Keratinocyte (primary cell): Measurements from ENCODE around the gene GAGE2A. TPM values are rescaled to one million over a fixed set of nuclear protein-coding genes. Genes with fewer than 3 reads are reported as not detected.
A peak's percentile ranks its signal among the peaks of the same experiment; 100 is the strongest.

Experiments used
- DNase-seq: peaks from one replicate; pipeline ENCODE4 v3.0.0-alpha.2; 2011; ENCODE audit warnings: low read depth, missing footprints, low spot score
- FAIRE-seq: peaks from 2 replicates; lab custom pipeline; 2011; peaks lifted over from hg19 to GRCh38; lab: Jason Lieb, UNC
- H2AFZ ChIP-seq: 2 replicates; pipeline ENCODE4 v1.6.0; 2012; ENCODE audit warnings: low read length, control low read depth, inconsistent platforms; ENCODE audit not compliant: control insufficient read depth
- H3K27ac ChIP-seq: 2 replicates; pipeline ENCODE4 v1.5.1; 2011; ENCODE audit warnings: low read length; ENCODE audit not compliant: control insufficient read depth, insufficient read depth
- H3K27me3 ChIP-seq: 3 replicates; pipeline ENCODE4 v1.6.0; 2011; ENCODE audit warnings: low read length; ENCODE audit not compliant: control insufficient read depth, insufficient read depth; ENCODE audit errors: extremely low read depth
- H3K36me3 ChIP-seq, 2 experiments: 2 replicates in 1 of 2; 3 replicates in 1 of 2; pipeline ENCODE4 v1.5.1; 2011; ENCODE audit warnings: low read length in 2 of 2, mild to moderate bottlenecking in 1 of 2; ENCODE audit not compliant: control insufficient read depth in 2 of 2, insufficient read depth in 2 of 2; ENCODE audit errors: extremely low read depth in 1 of 2
- H3K4me1 ChIP-seq: 3 replicates; pipeline ENCODE4 v1.5.1; 2011; ENCODE audit warnings: low read length; ENCODE audit not compliant: control insufficient read depth, insufficient read depth; ENCODE audit errors: extremely low read depth
- H3K4me2 ChIP-seq: 3 replicates; pipeline ENCODE4 v1.6.0; 2011; ENCODE audit warnings: low read depth, low read length; ENCODE audit not compliant: control insufficient read depth, insufficient read depth; ENCODE audit errors: extremely low read depth
- H3K4me3 ChIP-seq, 3 experiments: fragments of 200-600 bp in 1 of 3; sonication (generic) in 1 of 3; 2 replicates in 2 of 3; 3 replicates in 1 of 3; pipeline ENCODE4 v1.5.1; 2011 to 2016; ENCODE audit warnings: low read length in 3 of 3, mild to moderate bottlenecking in 3 of 3, control low read depth in 2 of 3, inconsistent platforms in 1 of 3, low read depth in 1 of 3, mixed read lengths in 1 of 3, mixed run types in 1 of 3, moderate library complexity in 1 of 3; ENCODE audit not compliant: control insufficient read depth in 2 of 3, insufficient read depth in 2 of 3; ENCODE audit errors: extremely low read depth in 1 of 3
- H3K79me2 ChIP-seq: 2 replicates; pipeline ENCODE4 v1.6.0; 2012; ENCODE audit warnings: low read length; ENCODE audit not compliant: control insufficient read depth, insufficient read depth
- H3K9ac ChIP-seq: 3 replicates; pipeline ENCODE4 v1.6.0; 2011; ENCODE audit warnings: low read length; ENCODE audit not compliant: control insufficient read depth, insufficient read depth; ENCODE audit errors: extremely low read depth
- H3K9me1 ChIP-seq: 3 replicates; pipeline ENCODE4 v1.6.0; 2011; ENCODE audit warnings: low read length; ENCODE audit not compliant: control insufficient read depth, insufficient read depth; ENCODE audit errors: extremely low read depth
- H3K9me3 ChIP-seq: 2 replicates; pipeline ENCODE4 v1.5.1; 2012; ENCODE audit warnings: low read depth, low read length; ENCODE audit not compliant: control insufficient read depth
- H4K20me1 ChIP-seq: 3 replicates; pipeline ENCODE4 v1.6.0; 2011; ENCODE audit warnings: low read length; ENCODE audit not compliant: control insufficient read depth, insufficient read depth; ENCODE audit errors: extremely low read depth
- EZH2 ChIP-seq: IDR thresholded peaks from one replicate; pipeline ENCODE4 v1.6.1; 2012; ENCODE audit warnings: inconsistent platforms, mild to moderate bottlenecking, low read length, moderate library complexity
- dilution Hi-C: fragments of 300-500 bp; cut with MboI; formaldehyde crosslinking; loops from one replicate; pipeline ENCODE4 v1.7.0; 2020; ENCODE audit warnings: low sequenced_read_pairs; ENCODE audit not compliant: extremely low pct_ligation_motif_present
- polyA plus RNA-seq, 5 experiments: library from polyadenylated mRNA; depleted of rRNA in 3 of 5; stranded (reverse) in 3 of 5; stranded (forward) in 1 of 5; unstranded in 1 of 5; fragments of >200 nt; gene quantifications; 1 replicate in 1 of 5; 2 replicates in 3 of 5; 3 replicates in 1 of 5; pipeline versions ENCODE4 v1.2.1 to v1.2.3, GENCODE V29; 2011 to 2012; ENCODE audit warnings: missing spikeins in 2 of 5, low read depth in 1 of 5, low replicate concordance in 1 of 5
- TF ChIP-seq, protein P1 (sequence below), 3 experiments: IDR thresholded peaks in 1 of 3; conservative IDR thresholded peaks in 1 of 3; optimal IDR thresholded peaks in 1 of 3; 2 replicates in 2 of 3; 3 replicates in 1 of 3; pipeline versions ENCODE3 to v1.5.1; 2011; ENCODE audit warnings: low read length in 3 of 3, mild to moderate bottlenecking in 3 of 3, moderate library complexity in 2 of 3, control low read depth in 1 of 3, inconsistent platforms in 1 of 3; ENCODE audit not compliant: insufficient read depth in 2 of 3; ENCODE audit errors: extremely low read depth in 1 of 3

Gene GAGE2A
- polyA plus RNA-seq, 1 donor (not counting 4 experiments of a cell fraction or from before 2014, with no cell fraction given) = not detected

DNA sequence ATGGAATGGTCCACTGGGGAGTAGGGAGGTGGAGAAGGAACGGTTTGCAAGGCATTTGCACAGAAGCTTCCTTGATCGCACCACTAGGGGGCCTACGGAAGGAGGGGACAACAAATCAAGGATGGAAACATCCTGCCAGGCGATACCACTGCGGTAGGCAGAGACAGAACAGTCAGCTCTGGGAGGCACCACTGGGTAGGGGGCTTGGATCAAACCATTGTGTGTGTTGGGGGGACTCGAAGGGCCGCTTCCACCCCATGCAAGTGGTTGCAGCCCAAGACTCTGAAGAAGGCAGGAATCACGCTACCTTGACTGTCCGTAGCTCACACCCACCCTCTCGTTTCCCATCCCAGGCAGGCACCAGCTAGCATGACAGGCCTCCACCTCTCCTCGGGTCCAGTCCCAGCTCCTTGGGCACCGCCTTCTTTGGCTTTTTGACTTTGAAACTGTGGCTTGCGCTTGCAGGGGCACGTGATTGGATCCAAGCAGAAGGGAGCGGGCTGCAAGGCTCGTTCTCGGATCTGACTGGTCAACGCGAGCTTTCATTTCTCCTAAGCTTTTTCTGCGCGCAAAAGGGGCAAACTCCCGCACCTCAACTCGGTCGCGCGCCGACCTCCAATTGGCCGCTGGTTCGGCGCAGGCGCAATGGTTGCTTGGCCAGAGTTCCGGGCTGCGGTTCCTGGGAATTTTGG is 37.9 kb downstream of the GAGE2A start:
- Histone ChIP-seq H3K36me3 (no peaks in the 10 kb centered on the region), H3K9me3 (peaks cover 2% of the 10 kb centered on the region), H3K4me2 (no peak overlapping the region), H3K79me2 (no peaks in the 10 kb centered on the region), H3K9me1 (no peaks in the 10 kb centered on the region), H2AFZ (no peak overlapping the region), H4K20me1 (no peaks in the 10 kb centered on the region), H3K4me3 (no peak overlapping the region), H3K9ac (no peak overlapping the region), H3K27ac (no peak overlapping the region), H3K27me3 (no peaks in the 10 kb centered on the region), H3K4me1 (no peaks in the 10 kb centered on the region)
- FAIRE-seq = no peak
- no peak for DNase-seq
- no peak for TF ChIP-seq EZH2
- TF ChIP-seq, protein P1, sequence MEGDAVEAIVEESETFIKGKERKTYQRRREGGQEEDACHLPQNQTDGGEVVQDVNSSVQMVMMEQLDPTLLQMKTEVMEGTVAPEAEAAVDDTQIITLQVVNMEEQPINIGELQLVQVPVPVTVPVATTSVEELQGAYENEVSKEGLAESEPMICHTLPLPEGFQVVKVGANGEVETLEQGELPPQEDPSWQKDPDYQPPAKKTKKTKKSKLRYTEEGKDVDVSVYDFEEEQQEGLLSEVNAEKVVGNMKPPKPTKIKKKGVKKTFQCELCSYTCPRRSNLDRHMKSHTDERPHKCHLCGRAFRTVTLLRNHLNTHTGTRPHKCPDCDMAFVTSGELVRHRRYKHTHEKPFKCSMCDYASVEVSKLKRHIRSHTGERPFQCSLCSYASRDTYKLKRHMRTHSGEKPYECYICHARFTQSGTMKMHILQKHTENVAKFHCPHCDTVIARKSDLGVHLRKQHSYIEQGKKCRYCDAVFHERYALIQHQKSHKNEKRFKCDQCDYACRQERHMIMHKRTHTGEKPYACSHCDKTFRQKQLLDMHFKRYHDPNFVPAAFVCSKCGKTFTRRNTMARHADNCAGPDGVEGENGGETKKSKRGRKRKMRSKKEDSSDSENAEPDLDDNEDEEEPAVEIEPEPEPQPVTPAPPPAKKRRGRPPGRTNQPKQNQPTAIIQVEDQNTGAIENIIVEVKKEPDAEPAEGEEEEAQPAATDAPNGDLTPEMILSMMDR (optimal IDR thresholded peaks at IDR 0.05 in 1 of 3, IDR thresholded peaks at IDR 0.05 in 1 of 3, conservative IDR thresholded peaks at IDR 0.05 in 1 of 3; ENCODE audit: extremely low read depth in 1 of 3, insufficient read depth in 2 of 3, low read length in 3 of 3) = peak; percentile 16 to 58 (median 21)
- dilution Hi-C loops = no loop called here

DNA sequence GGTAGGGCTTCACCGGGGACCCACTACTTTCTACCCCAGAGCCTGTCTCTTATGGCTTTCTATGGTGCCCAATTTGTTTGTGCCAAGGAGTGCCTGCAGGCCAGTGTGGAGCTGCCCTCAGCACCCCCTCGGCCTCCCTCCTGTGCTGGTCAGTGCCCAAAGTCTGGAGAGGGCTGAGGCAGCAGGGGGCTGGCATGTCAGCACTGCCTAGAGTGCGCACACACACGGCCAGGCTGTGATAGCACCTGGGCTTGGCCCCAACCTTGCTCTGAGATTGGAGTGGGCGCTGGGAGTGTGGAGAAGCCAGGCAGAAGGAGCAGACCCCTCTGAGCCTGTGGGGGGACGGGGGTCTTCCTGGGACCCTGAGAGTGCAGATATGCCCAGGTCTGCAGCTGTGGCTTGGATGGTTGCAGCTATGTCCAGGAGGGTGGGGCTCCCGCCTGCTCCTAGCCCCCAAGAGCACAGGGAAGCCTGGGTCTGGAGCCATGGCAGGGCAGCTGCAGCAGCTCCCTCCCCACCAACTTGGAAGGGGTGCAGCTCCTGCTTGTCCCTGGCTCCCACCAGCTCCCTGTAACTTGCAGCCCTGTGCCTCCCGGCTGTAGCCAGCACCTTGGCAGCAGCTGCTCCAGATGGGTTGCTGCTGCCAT is 55.8 kb downstream of the GAGE2A start:
- Histone ChIP-seq H3K9me1 (no peaks in the 10 kb centered on the region), H3K9ac (no peak overlapping the region), H3K27me3 (no peaks in the 10 kb centered on the region), H3K27ac (no peak overlapping the region), H3K4me3 (no peak overlapping the region), H3K4me2 (no peak overlapping the region), H3K9me3 (no peaks in the 10 kb centered on the region), H4K20me1 (no peaks in the 10 kb centered on the region), H3K4me1 (no peaks in the 10 kb centered on the region), H3K79me2 (no peaks in the 10 kb centered on the region), H3K36me3 (no peaks in the 10 kb centered on the region), H2AFZ (no peak overlapping the region)
- dilution Hi-C loops = no loop called here
- DNase-seq (no peak), FAIRE-seq (no peak)
- no peak for TF ChIP-seq EZH2
- TF ChIP-seq, protein P1 (optimal IDR thresholded peaks at IDR 0.05 in 1 of 3, IDR thresholded peaks at IDR 0.05 in 1 of 3, conservative IDR thresholded peaks at IDR 0.05 in 1 of 3; ENCODE audit: extremely low read depth in 1 of 3, insufficient read depth in 2 of 3, low read length in 3 of 3) = no peak

Other genes with a start within 250 kb of the GAGE2A start
- gene GAGE12C, start 57.3 kb upstream of the GAGE2A start, polyA plus RNA-seq = not detected in 3 replicates
- not detected in 3 replicates for gene GAGE12D, start 47.8 kb upstream of the GAGE2A start, polyA plus RNA-seq
- gene GAGE12E, start 38.2 kb upstream of the GAGE2A start, polyA plus RNA-seq = not detected in 3 replicates
- gene GAGE12F, start 28.7 kb upstream of the GAGE2A start, polyA plus RNA-seq = not detected in 3 replicates
- not detected in 3 replicates for gene GAGE12G, start 19.1 kb upstream of the GAGE2A start, polyA plus RNA-seq
- not detected in 3 replicates for gene GAGE12H, start 9.5 kb upstream of the GAGE2A start, polyA plus RNA-seq
- gene GAGE1, start 9.5 kb downstream of the GAGE2A start, polyA plus RNA-seq = not detected in 3 replicates
- not detected in 3 replicates for gene PAGE1, start 106.5 kb downstream of the GAGE2A start, polyA plus RNA-seq
- not detected in 3 replicates for gene PAGE4, start 239.8 kb downstream of the GAGE2A start, polyA plus RNA-seq